HepG2 (cell line): ENCODE measurements around the gene TMEM200C. TPM values are rescaled to one million over a fixed set of nuclear protein-coding genes. Genes with fewer than 3 reads are reported as not detected.

Experiments used
- ATAC-seq: fragments of 200-7000 bp; cut with Tn5 transposase; 3 replicates; pipeline ENCODE4 v1.9.1; 2020; ENCODE audit warnings: mild to moderate bottlenecking, moderate library complexity
- BruUV-seq: library from RNA; stranded (reverse); fragments of 400-500 nt; replicated peaks from 2 replicates; lab custom pipeline; 2021; lab: Mats Ljungman, UMichigan
- CTCF ChIA-PET: fragments of 300-600 bp; formaldehyde crosslinking; extraction: SDS; loops from one replicate; lab custom pipeline; 2021; ENCODE audit warnings: low total read pairs, inconsistent platforms, low intra/inter-chr PET ratio; lab: Yijun Ruan, JAX
- POLR2A ChIA-PET: fragments of 350-600 bp; sonication (Branson Sonifier 250); formaldehyde crosslinking; loops from one replicate; lab custom pipeline; 2020; ENCODE audit warnings: antibody characterized with exemption, inconsistent platforms; lab: Yijun Ruan, JAX
- DNase-seq: peaks from one replicate; pipeline ENCODE4 v3.0.0-alpha.2; 2015; ENCODE audit warnings: low spot score
- FAIRE-seq: peaks from 3 replicates; lab custom pipeline; 2011; peaks lifted over from hg19 to GRCh38; lab: Jason Lieb, UNC
- H2AFZ ChIP-seq: one replicate; pipeline ENCODE4 v1.6.1; 2011; ENCODE audit warnings: low read length, inconsistent platforms
- H3K27ac ChIP-seq: fragments of 300-600 bp; 3 replicates; pipeline ENCODE4 v1.8.0; 2011; ENCODE audit warnings: mixed run types, mild to moderate bottlenecking, mixed read lengths, low read length, inconsistent platforms; ENCODE audit not compliant: insufficient read depth; ENCODE audit errors: extremely low read length
- H3K27me3 ChIP-seq, 2 experiments: fragments of 200-600 bp in 1 of 2; 2 replicates in 1 of 2; 3 replicates in 1 of 2; pipeline versions ENCODE4 v1.6.0 to v1.8.0; 2011; ENCODE audit warnings: low read length in 2 of 2, mild to moderate bottlenecking in 2 of 2, moderate library complexity in 2 of 2, inconsistent platforms in 1 of 2; ENCODE audit not compliant: insufficient read depth in 2 of 2, control insufficient read depth in 1 of 2
- H3K36me3 ChIP-seq, 2 experiments: fragments of 200-600 bp in 1 of 2; replicated peaks in 1 of 2; 2 replicates in 1 of 2; 3 replicates in 1 of 2; pipeline versions ENCODE4 v1.5.1 to v1.8.0; 2011; ENCODE audit warnings: low read length in 2 of 2, inconsistent platforms in 1 of 2; ENCODE audit not compliant: insufficient read depth in 2 of 2, control insufficient read depth in 1 of 2
- H3K4me1 ChIP-seq: 2 replicates; pipeline ENCODE4 v1.5.1; 2012; ENCODE audit warnings: low read length, inconsistent platforms; ENCODE audit not compliant: insufficient read depth
- H3K4me2 ChIP-seq: 2 replicates; pipeline ENCODE4 v1.6.0; 2011; ENCODE audit warnings: low read depth, low read length, inconsistent platforms
- H3K4me3 ChIP-seq, 3 experiments: fragments of 200-600 bp in 1 of 3; sonication (generic), shearing (Covaris generic) in 1 of 3; replicated peaks in 1 of 3; 2 replicates each; pipeline ENCODE4 v1.5.1; 2011 to 2016; ENCODE audit warnings: low read length in 3 of 3, inconsistent platforms in 2 of 3, low read depth in 2 of 3, mild to moderate bottlenecking in 2 of 3, control low read depth in 1 of 3, mixed read lengths in 1 of 3; ENCODE audit not compliant: insufficient read depth in 1 of 3
- H3K79me2 ChIP-seq: one replicate; pipeline ENCODE4 v1.6.1; 2011; ENCODE audit warnings: low read length, inconsistent platforms; ENCODE audit not compliant: insufficient read depth
- H3K9ac ChIP-seq: 2 replicates; pipeline ENCODE4 v1.6.0; 2011; ENCODE audit warnings: mild to moderate bottlenecking, low read depth, low read length, inconsistent platforms; ENCODE audit not compliant: insufficient read depth
- H3K9me3 ChIP-seq: 2 replicates; pipeline ENCODE4 v1.5.1; 2012; ENCODE audit warnings: mild to moderate bottlenecking, low read length
- H4K20me1 ChIP-seq: 2 replicates; pipeline ENCODE4 v1.6.0; 2011; ENCODE audit warnings: inconsistent platforms, mild to moderate bottlenecking, low read length, moderate library complexity; ENCODE audit not compliant: insufficient read depth
- ADNP ChIP-seq: sonication (generic); formaldehyde crosslinking; IDR thresholded peaks from 2 replicates; pipeline ENCODE4 v1.4.0; 2020; ENCODE audit warnings: missing genetic modification reagents
- ATF7 ChIP-seq, 2 experiments: fragments of 450-650 bp in 1 of 2; sonication (generic) in 1 of 2; formaldehyde crosslinking in 1 of 2; IDR thresholded peaks; 2 replicates each; pipeline versions ENCODE4 v1.4.0 to v1.6.1; 2016 to 2020; ENCODE audit warnings: antibody characterized with exemption in 1 of 2, mild to moderate bottlenecking in 1 of 2, missing genetic modification reagents in 1 of 2
- BATF2 ChIP-seq: sonication (generic); formaldehyde crosslinking; IDR thresholded peaks from 2 replicates; pipeline ENCODE4 v1.8.0; 2022; ENCODE audit warnings: mild to moderate bottlenecking, missing genetic modification reagents, moderate library complexity
- CREB1 ChIP-seq, 2 experiments: fragments of 450-650 bp in 1 of 2; IDR thresholded peaks; 2 replicates each; pipeline ENCODE4 v1.6.1; 2016 to 2017; ENCODE audit warnings: control low read depth in 1 of 2, mild to moderate bottlenecking in 1 of 2, missing compliant biosample characterization in 1 of 2, missing genetic modification characterization in 1 of 2
- CREB3 ChIP-seq: sonication (generic); formaldehyde crosslinking; IDR thresholded peaks from 2 replicates; pipeline ENCODE4 v1.5.0; 2020; ENCODE audit warnings: missing genetic modification reagents
- ERF ChIP-seq: IDR thresholded peaks from 2 replicates; pipeline ENCODE4 v1.6.1; 2018; ENCODE audit warnings: missing biosample characterization, missing genetic modification reagents
- GATAD2A ChIP-seq: IDR thresholded peaks from 2 replicates; pipeline ENCODE4 v1.6.1; 2016
- IRF2 ChIP-seq: IDR thresholded peaks from 2 replicates; pipeline ENCODE4 v1.6.1; 2018; ENCODE audit warnings: missing genetic modification reagents, missing compliant biosample characterization
- PLRG1 ChIP-seq: fragments of 450-650 bp; conservative IDR thresholded peaks from 2 replicates; pipeline ENCODE4 v1.6.1; 2016
- RBFOX2 ChIP-seq: fragments of 200-400 bp; formaldehyde crosslinking; IDR thresholded peaks from 2 replicates; pipeline ENCODE4 v1.6.1; 2017; ENCODE audit warnings: low read depth, mild to moderate bottlenecking, low read length
- SNRNP70 ChIP-seq: fragments of 200-400 bp; formaldehyde crosslinking; IDR thresholded peaks from 2 replicates; pipeline ENCODE4 v1.6.1; 2017; ENCODE audit warnings: mild to moderate bottlenecking, low read depth, low read length, moderate library complexity
- SP4 ChIP-seq: sonication (generic); formaldehyde crosslinking; IDR thresholded peaks from 2 replicates; pipeline ENCODE4 v1.8.1; 2023; ENCODE audit warnings: mild to moderate bottlenecking, missing genetic modification reagents
- TGIF2 ChIP-seq: IDR thresholded peaks from 2 replicates; pipeline ENCODE4 v1.6.1; 2016; ENCODE audit warnings: control low read depth, missing compliant biosample characterization
- TOE1 ChIP-seq: sonication (generic); formaldehyde crosslinking; IDR thresholded peaks from 2 replicates; pipeline ENCODE4 v1.4.0; 2020; ENCODE audit warnings: mild to moderate bottlenecking, missing genetic modification reagents
- TRIM24 ChIP-seq: sonication (generic); formaldehyde crosslinking; IDR thresholded peaks from 2 replicates; pipeline ENCODE4 v1.8.0; 2022; ENCODE audit warnings: mild to moderate bottlenecking, missing genetic modification reagents
- ZIK1 ChIP-seq: sonication (generic); formaldehyde crosslinking; IDR thresholded peaks from 2 replicates; pipeline ENCODE4 v1.5.0; 2020; ENCODE audit warnings: mild to moderate bottlenecking, low read depth, missing genetic modification reagents, borderline replicate concordance
- ZNF256 ChIP-seq: sonication (generic); formaldehyde crosslinking; conservative IDR thresholded peaks from 2 replicates; pipeline ENCODE4 v1.4.0; 2020; ENCODE audit warnings: missing genetic modification reagents
- ZNF33B ChIP-seq: sonication (generic); formaldehyde crosslinking; IDR thresholded peaks from 2 replicates; pipeline ENCODE4 v1.5.1; 2020; ENCODE audit warnings: mild to moderate bottlenecking, missing genetic modification reagents
- ZNF530 ChIP-seq: sonication (generic); formaldehyde crosslinking; IDR thresholded peaks from 2 replicates; pipeline ENCODE4 v1.5.0; 2020; ENCODE audit warnings: low read depth, mild to moderate bottlenecking, missing genetic modification reagents
- ZNF550 ChIP-seq: sonication (generic); formaldehyde crosslinking; IDR thresholded peaks from 2 replicates; pipeline ENCODE4 v1.4.0; 2020; ENCODE audit warnings: mild to moderate bottlenecking, missing genetic modification reagents, borderline replicate concordance
- ZNF629 ChIP-seq: sonication (generic); formaldehyde crosslinking; conservative IDR thresholded peaks from 2 replicates; pipeline ENCODE4 v1.5.0; 2020; ENCODE audit warnings: missing genetic modification reagents
- ZNF768 ChIP-seq: sonication (generic); formaldehyde crosslinking; IDR thresholded peaks from 2 replicates; pipeline ENCODE4 v1.4.0; 2020; ENCODE audit warnings: missing genetic modification reagents
- ZNF780A ChIP-seq: sonication (generic); formaldehyde crosslinking; IDR thresholded peaks from 2 replicates; pipeline ENCODE4 v1.8.0; 2022; ENCODE audit warnings: mild to moderate bottlenecking, missing genetic modification reagents, moderate library complexity
- ZSCAN25 ChIP-seq: sonication (generic); formaldehyde crosslinking; IDR thresholded peaks from 2 replicates; pipeline ENCODE4 v1.8.0; 2022; ENCODE audit warnings: mild to moderate bottlenecking, missing genetic modification reagents
- WGBS: methylation state at CpG from one replicate; pipeline ENCODE4 v1.1.6; 2017; ENCODE audit warnings: low lambda C conversion rate; 5-methylcytosine and 5-hydroxymethylcytosine counted together
- in situ Hi-C: cut with HindIII; loops from 2 replicates; pipeline ENCODE4 v1.10.0; 2017; ENCODE audit warnings: low pct_unique_long_range_greater_than_20kb; ENCODE audit not compliant: extremely low pct_ligation_motif_present
- intact Hi-C: fragments of 100-400 bp; cut with micrococcal nuclease; formaldehyde crosslinking; loops from one replicate; pipeline ENCODE4 v1.10.0; 2022; ENCODE audit not compliant: unreplicated experiment
- polyA plus RNA-seq, 8 experiments: library from polyadenylated mRNA; depleted of rRNA in 3 of 8; stranded (reverse) in 7 of 8; unstranded in 1 of 8; fragments of >200 nt; fragmentation: Illumina TruSeq in 4 of 8; extraction: Trizol in 4 of 8; gene quantifications; 2 replicates each; pipeline versions ENCODE4 v1.2.1 to v1.2.3, GENCODE V29; 2011 to 2016; ENCODE audit warnings: low read depth in 4 of 8, missing spikeins in 1 of 8, mixed read lengths in 1 of 8; ENCODE audit not compliant: insufficient read depth in 1 of 8
- total RNA-seq, 5 experiments: library from RNA; depleted of rRNA; stranded (reverse); fragments of >200 nt; fragmentation: Illumina TruSeq; extraction: Trizol; gene quantifications; 2 replicates each; pipeline ENCODE4 v1.2.3, GENCODE V29; 2016; ENCODE audit warnings: low read depth in 1 of 5

The TMEM200C gene
- total and polyA plus RNA-seq, 2 of the 13 experiments (the other 11 are each of a cell fraction or from before 2014, with no cell fraction given) = 0.04 TPM; not detected in 1

GRCh38 chr18:5868218-5868854 lies 27.0 kb downstream of the TMEM200C start (continued):
- TF ChIP-seq ZNF629 (CRISPR knock-in tag) (no peak), SNRNP70 (no peak), ERF (CRISPR knock-in tag) (peak; percentile 56; the same call in 1 of the 2 replicates), BATF2 (CRISPR knock-in tag) (no peak), ADNP (CRISPR knock-in tag) (no peak), ZNF256 (0 out of 2 replicates have a peak, but pooled peaks have one; percentile 30), CREB3 (CRISPR knock-in tag) (peak; percentile 68; the same call in 1 of the 2 replicates), GATAD2A (CRISPR knock-in tag) (peak; percentile 24; the same call in 1 of the 2 replicates), IRF2 (CRISPR knock-in tag) (peak; percentile 48; the same call in 1 of the 2 replicates)
- TF ChIP-seq, all 625 proteins: peak for 80

GRCh38 chr18:5865521-5865920 lies 29.8 kb downstream of the TMEM200C start:
- ChIA-PET CTCF (no interaction called here), POLR2A (no interaction called here)
- H3K79me2 ChIP-seq = no peaks in the 10 kb centered on the region
- in situ Hi-C loops = no loop called here
- H3K9ac ChIP-seq = no peak overlapping the region
- DNase-seq = no peak
- no peak for ATAC-seq
- intact Hi-C loops = loop anchor here (5.0 kb wide), 1 partner anchor 1022 kb away; no protein-coding TSS in a partner anchor
- BruUV-seq = no TSS peak
- no peak overlapping the region for H3K27ac ChIP-seq
- H3K27me3 ChIP-seq = no peaks in the 10 kb centered on the region
- H3K4me2 ChIP-seq = no peak overlapping the region
- peaks cover 8% of the 10 kb centered on the region; the same call in 1 of the 2 replicates for H3K9me3 ChIP-seq
- no peaks in the 10 kb centered on the region for H3K36me3 ChIP-seq
- no peak overlapping the region for H3K4me3 ChIP-seq
- no peak overlapping the region for H2AFZ ChIP-seq
- H4K20me1 ChIP-seq = no peaks in the 10 kb centered on the region
- H3K4me1 ChIP-seq = no peaks in the 10 kb centered on the region
- WGBS = 2% methylated on average over 1 of the region's 1 CpG
- no peak for FAIRE-seq
- TF ChIP-seq ZNF530 (CRISPR knock-in tag) (no peak), TRIM24 (CRISPR knock-in tag) (no peak), TOE1 (CRISPR knock-in tag) (no peak), ZIK1 (CRISPR knock-in tag) (no peak), SP4 (CRISPR knock-in tag) (no peak), ZSCAN25 (CRISPR knock-in tag) (no peak), ZNF33B (CRISPR knock-in tag) (no peak), ZNF780A (CRISPR knock-in tag) (no peak), RBFOX2 (no peak), TGIF2 (CRISPR knock-in tag) (no peak), ZNF768 (CRISPR knock-in tag) (no peak), ATF7 (IDR thresholded peaks at IDR 0.05) (no peak), ATF7 (CRISPR knock-in tag; IDR thresholded peaks at IDR 0.05) (no peak), CREB1 (IDR thresholded peaks at IDR 0.05) (no peak), CREB1 (CRISPR knock-in tag; IDR thresholded peaks at IDR 0.05) (no peak), ZNF550 (CRISPR knock-in tag) (no peak), PLRG1 (no peak)
